Parathyroid adenoma (tissue), 2 donors: ENCODE measurements around the gene DIP2C.

ENCODE experiments used
- H2AFZ ChIP-seq: fragments of 300-600 bp; sonication (generic); one replicate; pipeline ENCODE4 v1.7.0; 2017; ENCODE audit warnings: antibody characterized with exemption, mild to moderate bottlenecking
- H3K27ac ChIP-seq: fragments of 300-600 bp; sonication (generic); one replicate; pipeline ENCODE4 v1.7.0; 2017
- H3K27me3 ChIP-seq: fragments of 300-600 bp; sonication (generic); one replicate; pipeline ENCODE4 v1.7.0; 2017; ENCODE audit warnings: low read length; ENCODE audit not compliant: control insufficient read depth, insufficient read depth
- H3K36me3 ChIP-seq: fragments of 300-600 bp; sonication (generic); one replicate; pipeline ENCODE4 v1.7.0; 2017; ENCODE audit warnings: low read length; ENCODE audit not compliant: control insufficient read depth, insufficient read depth
- H3K4me1 ChIP-seq: fragments of 300-600 bp; sonication (generic); one replicate; pipeline ENCODE4 v1.7.0; 2017; ENCODE audit warnings: control low read depth
- H3K4me2 ChIP-seq: fragments of 300-600 bp; sonication (generic); one replicate; pipeline ENCODE4 v1.7.0; 2017; ENCODE audit warnings: low read length
- H3K4me3 ChIP-seq: fragments of 300-600 bp; sonication (generic); one replicate; pipeline ENCODE4 v1.7.0; 2017; ENCODE audit warnings: low read depth, low read length
- H3K79me2 ChIP-seq: fragments of 300-600 bp; sonication (generic); one replicate; pipeline ENCODE4 v1.7.0; 2017; ENCODE audit warnings: control low read depth
- H3K9ac ChIP-seq: fragments of 300-600 bp; sonication (generic); one replicate; pipeline ENCODE4 v1.7.0; 2017; ENCODE audit warnings: mild to moderate bottlenecking
- H3K9me3 ChIP-seq: fragments of 300-600 bp; sonication (generic); one replicate; pipeline ENCODE4 v1.7.0; 2017; ENCODE audit warnings: low read length; ENCODE audit not compliant: control insufficient read depth
- CTCF ChIP-seq: fragments of 300-600 bp; sonication (generic); IDR thresholded peaks from one replicate; pipeline ENCODE4 v1.7.0; 2017; ENCODE audit warnings: antibody characterized with exemption, mild to moderate bottlenecking
- donor health status: primary hyperparathyroidism.

Gene DIP2C

GRCh38 chr10:441659-442058, 247.8 kb downstream of the DIP2C start:
- Histone ChIP-seq H3K4me1 (no peaks in the 10 kb centered on the region), H3K4me3 (no peak overlapping the region), H3K27ac (no peak overlapping the region), H3K27me3 (no peaks in the 10 kb centered on the region), H3K79me2 (peaks cover 8% of the 10 kb centered on the region), H3K4me2 (no peak overlapping the region), H3K9me3 (no peaks in the 10 kb centered on the region), H3K9ac (no peak overlapping the region), H2AFZ (no peak overlapping the region), H3K36me3 (no peaks in the 10 kb centered on the region)
- TF ChIP-seq CTCF = no peak

GRCh38 chr10:440127-440526, 249.3 kb downstream of the DIP2C start:
- H3K9ac ChIP-seq = no peak overlapping the region
- TF ChIP-seq CTCF = no peak
- H3K36me3 ChIP-seq = no peaks in the 10 kb centered on the region
- no peaks in the 10 kb centered on the region for H3K4me1 ChIP-seq
- no peak overlapping the region for H3K4me2 ChIP-seq
- H2AFZ ChIP-seq = no peak overlapping the region
- no peak overlapping the region for H3K4me3 ChIP-seq
- H3K27me3 ChIP-seq = no peaks in the 10 kb centered on the region
- H3K79me2 ChIP-seq = peaks cover under 1% of the 10 kb centered on the region
- H3K27ac ChIP-seq = no peak overlapping the region
- no peaks in the 10 kb centered on the region for H3K9me3 ChIP-seq

DNA sequence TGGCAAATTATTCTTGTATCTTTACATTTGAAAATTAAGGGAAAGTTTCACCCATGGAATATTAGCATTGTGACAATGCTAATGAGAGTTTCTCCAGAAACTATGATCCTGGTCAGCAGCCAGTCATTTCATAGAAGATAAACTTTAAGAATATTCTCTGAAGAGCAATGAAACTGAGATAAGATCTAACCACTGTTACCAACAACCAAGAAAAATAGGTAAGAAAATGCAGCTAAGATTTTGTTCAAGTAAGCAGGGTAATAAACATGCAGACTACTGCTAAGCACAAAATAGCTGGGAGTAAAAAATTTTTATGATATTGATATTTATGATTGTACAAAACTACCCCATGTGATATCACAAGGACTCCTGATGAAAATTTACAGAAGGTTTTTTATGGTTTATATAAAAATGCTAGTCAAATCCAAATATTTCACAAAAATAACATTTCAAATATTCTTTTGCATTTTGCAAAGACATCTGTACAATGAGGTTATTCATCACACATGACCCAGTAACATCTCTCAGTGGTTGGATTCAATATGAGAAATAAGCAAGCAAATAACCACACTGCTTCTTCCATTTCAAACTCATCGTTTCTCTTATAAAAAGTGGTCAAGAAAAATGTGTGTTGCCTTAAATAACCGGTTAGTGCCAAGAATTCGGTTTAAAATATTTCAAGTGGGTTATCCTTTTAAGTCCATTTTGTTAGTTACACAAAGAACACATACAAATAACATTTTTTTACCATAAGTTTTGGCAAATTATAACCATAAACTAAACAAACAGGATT, 251.6 kb downstream of the DIP2C start:
- Histone ChIP-seq H3K4me2 (no peak overlapping the region), H3K9ac (no peak overlapping the region), H3K27ac (no peak overlapping the region), H3K9me3 (no peaks in the 10 kb centered on the region), H3K4me3 (no peak overlapping the region), H2AFZ (no peak overlapping the region), H3K27me3 (no peaks in the 10 kb centered on the region), H3K4me1 (no peaks in the 10 kb centered on the region), H3K36me3 (no peaks in the 10 kb centered on the region), H3K79me2 (no peaks in the 10 kb centered on the region)
- no peak for TF ChIP-seq CTCF

GRCh38 chr10:436911-437665, 252.4 kb downstream of the DIP2C start:
- Histone ChIP-seq H3K9me3 (no peaks in the 10 kb centered on the region), H3K4me3 (no peak overlapping the region), H2AFZ (no peak overlapping the region), H3K79me2 (no peaks in the 10 kb centered on the region), H3K27ac (no peak overlapping the region), H3K4me1 (no peaks in the 10 kb centered on the region), H3K36me3 (no peaks in the 10 kb centered on the region), H3K4me2 (no peak overlapping the region), H3K27me3 (no peaks in the 10 kb centered on the region), H3K9ac (no peak overlapping the region)
- TF ChIP-seq CTCF = no peak
